AG04449 (cell line): Measurements from ENCODE around the gene SHISAL1.

Experiments
- CTCF ChIA-PET: fragments of 350-600 bp; formaldehyde crosslinking; extraction: SDS; loops from one replicate; lab custom pipeline; 2021; ENCODE audit warnings: antibody characterized with exemption; lab: Yijun Ruan, JAX
- POLR2A ChIA-PET: fragments of 400-600, 350-600 bp; formaldehyde crosslinking; extraction: SDS; loops from one replicate; lab custom pipeline; 2020; ENCODE audit warnings: antibody characterized with exemption, inconsistent platforms; lab: Yijun Ruan, JAX
- DNase-seq: peaks from one replicate; pipeline ENCODE4 v3.0.0-alpha.2; 2010; ENCODE audit warnings: low read depth, low spot score
- H3K4me3 ChIP-seq: 2 replicates; pipeline ENCODE4 v1.5.1; 2011; ENCODE audit warnings: low read depth, mild to moderate bottlenecking, control low read depth, low read length
- CTCF ChIP-seq: IDR thresholded peaks from one replicate; pipeline ENCODE4 v1.5.1; 2011; ENCODE audit warnings: mild to moderate bottlenecking, moderate library complexity, low read length, control low read depth, inconsistent platforms; ENCODE audit not compliant: insufficient read depth; ENCODE audit errors: missing control alignments

Gene SHISAL1

DNA sequence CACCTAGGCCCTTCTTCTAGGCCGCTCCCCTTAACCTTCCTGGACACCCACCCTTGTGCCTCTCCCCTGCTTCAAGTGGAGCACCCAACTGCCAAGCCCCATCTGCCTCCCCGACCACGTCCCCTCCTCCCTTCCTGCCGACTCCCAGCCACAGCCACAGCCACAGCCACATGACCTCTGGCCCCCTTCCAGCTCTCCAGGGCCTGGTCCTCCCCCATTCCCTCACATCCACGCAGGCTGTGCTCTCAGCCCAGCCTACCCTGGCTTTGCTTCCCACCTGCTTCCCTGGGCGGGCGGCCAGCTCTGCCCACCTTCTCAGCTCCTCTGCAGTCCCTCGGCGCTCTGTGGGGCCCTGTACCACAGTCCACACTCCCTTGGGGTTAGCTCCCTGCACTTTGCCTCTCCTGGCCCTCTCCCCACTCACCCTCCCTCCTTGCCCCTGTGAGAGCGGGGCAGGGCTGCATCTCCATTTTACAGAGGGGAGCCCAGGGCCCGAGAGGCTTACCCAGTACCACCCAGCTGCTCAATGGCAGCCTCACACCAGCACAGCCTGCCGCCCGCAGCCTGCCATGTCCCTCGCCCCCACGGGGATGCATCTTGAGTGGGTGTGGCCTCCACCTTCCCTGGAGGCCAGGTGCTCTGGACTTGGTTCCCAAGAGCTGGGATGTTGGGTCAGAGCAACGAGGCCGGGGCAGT lies 111.7 kb downstream of the SHISAL1 start:
- ChIA-PET CTCF (interaction anchor here (1.1 kb wide), 1 partner anchor 120 kb away, joined by 4 read pairs; no protein-coding TSS in a partner anchor), POLR2A (no interaction called here)
- no peak for DNase-seq
- no peak for TF ChIP-seq CTCF
- H3K4me3 ChIP-seq, result no peak overlapping the region

DNA sequence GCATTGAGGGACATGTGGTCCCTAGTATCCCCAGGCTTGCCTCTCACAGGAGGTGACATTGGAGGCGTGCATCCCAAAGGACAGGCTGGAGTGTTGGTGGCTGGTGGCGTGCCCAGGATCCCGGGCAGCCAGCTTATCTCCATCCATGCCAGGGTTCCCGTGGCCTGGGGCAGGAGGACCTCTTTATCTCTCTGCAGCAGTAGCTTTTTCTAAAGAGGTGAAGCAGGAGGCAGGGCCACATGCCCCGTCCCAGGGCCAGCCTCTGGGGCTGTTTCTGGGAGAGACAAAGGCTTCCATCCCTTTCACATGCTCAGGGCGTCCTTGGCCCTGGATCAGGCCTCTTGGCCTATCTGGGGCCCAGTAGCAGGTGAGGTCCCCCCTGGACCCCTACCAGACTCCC lies 112.3 kb downstream of the SHISAL1 start:
- CTCF ChIA-PET, result interaction anchor here (1.1 kb wide), 1 partner anchor 119 kb away, joined by 4 read pairs; no protein-coding TSS in a partner anchor
- TF ChIP-seq CTCF, result no peak
- POLR2A ChIA-PET, result no interaction called here
- no peak overlapping the region for H3K4me3 ChIP-seq
- no peak for DNase-seq

GRCh38 chr22:44199866-44200265 lies 112.9 kb downstream of the SHISAL1 start:
- ChIA-PET CTCF (no interaction called here), POLR2A (no interaction called here)
- TF ChIP-seq CTCF, result no peak
- DNase-seq, result no peak
- no peak overlapping the region for H3K4me3 ChIP-seq

DNA sequence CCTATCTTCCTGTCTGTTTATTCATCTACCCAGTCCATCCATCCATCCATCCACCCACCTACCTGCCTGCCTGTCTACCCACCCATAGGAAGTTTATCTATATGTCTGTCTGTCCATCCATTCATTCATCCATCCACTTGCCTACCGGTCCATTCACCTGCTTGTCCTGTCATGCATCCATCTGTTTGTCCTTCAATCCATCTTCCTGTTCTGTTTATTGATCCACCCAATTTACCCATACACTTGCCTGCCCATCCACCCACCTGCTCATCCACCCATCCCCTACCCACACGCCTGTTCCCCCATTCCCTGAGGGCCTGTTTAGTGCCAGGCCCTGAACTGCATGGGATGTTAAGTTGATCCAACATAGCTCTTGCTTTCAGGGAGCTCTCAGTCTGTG lies 113.6 kb downstream of the SHISAL1 start:
- no peak for DNase-seq
- ChIA-PET POLR2A (no interaction called here), CTCF (no interaction called here)
- no peak for TF ChIP-seq CTCF
- H3K4me3 ChIP-seq, result no peak overlapping the region

GRCh38 chr22:44197271-44197670 lies 115.5 kb downstream of the SHISAL1 start:
- CTCF ChIA-PET, result no interaction called here
- no peak overlapping the region for H3K4me3 ChIP-seq
- POLR2A ChIA-PET, result no interaction called here
- TF ChIP-seq CTCF, result no peak
- DNase-seq, result no peak

DNA sequence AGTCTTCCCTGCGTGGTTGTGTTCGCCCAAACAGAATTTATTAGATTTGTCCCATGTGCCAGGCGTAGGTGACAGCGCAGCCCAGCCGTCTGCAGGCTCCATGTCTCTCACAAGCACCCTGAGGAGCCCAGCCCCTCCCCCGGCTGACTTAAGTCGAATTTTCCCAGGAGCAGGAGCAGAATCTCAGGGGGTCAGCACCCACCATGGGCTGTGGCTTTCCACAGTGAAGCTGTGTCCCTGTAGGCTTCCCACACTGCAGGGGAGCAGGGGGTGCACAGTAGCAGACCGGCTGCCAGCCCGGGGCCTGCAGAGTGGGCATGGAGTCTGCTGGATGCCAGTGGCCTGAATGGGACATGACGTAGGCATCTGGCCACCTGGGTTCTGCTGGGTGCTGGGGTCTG lies 116.0 kb downstream of the SHISAL1 start:
- DNase-seq, result no peak
- no peak for TF ChIP-seq CTCF
- ChIA-PET POLR2A (no interaction called here), CTCF (no interaction called here)
- no peak overlapping the region for H3K4me3 ChIP-seq
